Heart right ventricle (tissue), 16 donors: ENCODE results near the gene LDB2. TPM values are rescaled to one million over a fixed set of nuclear protein-coding genes. Genes with fewer than 3 reads are reported as not detected.

Experiments used
- ATAC-seq, 8 donors: fragments of 200-7000 bp; cut with Tn5 transposase; one replicate each; pipeline ENCODE4 v1.9.1; 2020; ENCODE audit warnings: mild to moderate bottlenecking in 8 of 8, moderate library complexity in 8 of 8, moderate number of reproducible peaks in 1 of 8
- DNase-seq, 2 donors: peaks; one replicate each; pipeline ENCODE4 v3.0.0-alpha.2; 2020
- H3K27ac ChIP-seq, 10 donors: fragments of 200-600 bp; sonication (generic) in 2 of 10; one replicate each; pipeline versions ENCODE4 v1.5.0 to v1.8.0; 2020 to 2022; ENCODE audit warnings: mild to moderate bottlenecking in 3 of 10
- H3K27me3 ChIP-seq, 7 donors: fragments of 200-600 bp; one replicate each; pipeline ENCODE4 v1.8.0; 2021 to 2022; ENCODE audit warnings: mild to moderate bottlenecking in 2 of 7
- H3K36me3 ChIP-seq, 9 donors: fragments of 200-600 bp; sonication (generic) in 1 of 9; one replicate each; pipeline versions ENCODE4 v1.5.0 to v1.8.0; 2020 to 2022; ENCODE audit warnings: mild to moderate bottlenecking in 2 of 9
- H3K4me1 ChIP-seq, 9 donors: fragments of 200-600 bp; sonication (generic) in 1 of 9; one replicate each; pipeline versions ENCODE4 v1.5.0 to v1.8.0; 2020 to 2022; ENCODE audit warnings: mild to moderate bottlenecking in 4 of 9
- H3K4me3 ChIP-seq, 10 donors: fragments of 200-600 bp; sonication (generic) in 2 of 10; one replicate each; pipeline versions ENCODE4 v1.5.0 to v1.8.0; 2020 to 2022; ENCODE audit warnings: mild to moderate bottlenecking in 7 of 10, moderate library complexity in 2 of 10
- H3K9me3 ChIP-seq, 11 donors: fragments of 200-600 bp in 10 of 11; sonication (generic) in 2 of 11; one replicate each; pipeline versions ENCODE4 v1.5.0 to v1.8.0; 2013 to 2022; ENCODE audit warnings: mild to moderate bottlenecking in 2 of 11, control low read depth in 1 of 11, moderate library complexity in 1 of 11
- CTCF ChIP-seq, 9 donors: fragments of 200-600 bp; sonication (generic) in 2 of 9; IDR thresholded peaks; one replicate each; pipeline versions ENCODE4 v1.5.0 to v1.8.0; 2021 to 2022; ENCODE audit warnings: antibody characterized with exemption in 9 of 9, mild to moderate bottlenecking in 5 of 9, moderate library complexity in 1 of 9
- WGBS, 2 donors: extraction: QIAGEN DNeasy Blood & Tissue Kit; methylation state at CpG; one replicate each; pipeline ENCODE4 v1.1.7; 2013; ENCODE audit warnings: inconsistent platforms in 1 of 2; 5-methylcytosine and 5-hydroxymethylcytosine counted together
- intact Hi-C, 10 donors: fragments of 100-400 bp; cut with DNase I; formaldehyde crosslinking; loops; one replicate each; pipeline versions ENCODE4 v1.11.1 to v1.14.2; 2022
- polyA plus RNA-seq, 2 donors: library from polyadenylated mRNA; stranded (reverse); fragments of 200-250 nt; gene quantifications; one replicate each; pipeline ENCODE4 v1.2.3, GENCODE V29; 2013
- total RNA-seq, 10 donors: library from RNA; stranded (reverse); fragmentation: NEBNext Ultra II Directional in 3 of 10; extraction: Animal tissue kit (Norgen Biotek cat#: 25700) in 3 of 10; gene quantifications; one replicate each; pipeline versions ENCODE4 v1.2.1 to v1.2.4, GENCODE V29; 2021 to 2023
- donor health status: Arrhythmogenic right ventricular cardiomyopathy.
- donor health status: ischemic (EF 13 %, LVEDD 7.1; RV severe dilation, severe dysfunction).
- donor health status: healthy with polysubstance abuse.
- donor health status: DM: no; HTN: yes; CAD: no.
- donor health status: DM: no; HTN: no; CAD: no.
- donor health status: ischemic (EF 25% LVEDD 6.9; RV normal size, moderate dysfunction).
- donor health status: ischemic (EF 25% LVEDD 5.7; RV mildly dilated, moderate dysfunction).
- donor health status: healthy.
- donor health status: DM: yes; HTN: yes; CAD: no.
- donor health status: Ischemic cardiomyopathy.
- donor health status: ischemic (EF 35%, LVEDD 5.7; RV mildly dilated, moderate dysfunction).
- donor health status: nonischemic (EF 11% LVEDD 7.7; RV severe dilation, severe dysfunction).
- donor health status: DM: yes; HTN: yes; CAD: no.
- donor health status: PGD.
- donor health status: ischemic (EF 29% LVEDD 5.4; RV normal size, mild dysfunction).
- donor health status: nonischemic (EF 23%, LVEDD 6.1; RV moderate dilation, normal function).

The LDB2 gene
- total and polyA plus RNA-seq, 12 donors = 14.5 to 43.3 (median 23.5) TPM

DNA sequence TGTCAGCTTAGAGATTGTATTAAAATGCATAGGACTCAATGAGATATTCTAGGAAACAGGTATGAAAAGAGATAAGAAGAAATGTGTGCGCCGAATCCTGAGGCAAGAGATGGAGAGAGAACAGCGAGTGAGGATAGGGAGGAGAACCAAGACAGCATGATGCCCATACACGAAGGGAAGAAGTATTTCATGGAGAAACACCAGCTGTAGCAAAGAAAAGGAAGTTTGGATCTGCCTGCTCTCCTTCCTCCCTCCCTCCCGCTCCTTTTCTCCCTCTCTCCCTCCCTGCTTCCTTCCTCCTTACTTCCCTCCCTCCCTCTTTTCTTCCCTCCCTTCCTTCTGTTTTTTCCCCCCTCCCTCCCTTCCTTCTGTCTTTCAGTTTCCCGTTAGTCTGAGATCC lies 353.6 kb downstream of the LDB2 start:
- no peaks in the 10 kb centered on the region for H3K36me3 ChIP-seq
- H3K9me3 ChIP-seq = no peaks in the 10 kb centered on the region
- 63 to 65% methylated on average over 6 of the region's 6 CpGs for WGBS, 2 donors
- intact Hi-C loops = no loop called here
- no peak for DNase-seq
- no peaks in the 10 kb centered on the region for H3K27me3 ChIP-seq
- no peak for TF ChIP-seq CTCF (IDR thresholded peaks at IDR 0.05)
- H3K4me1 ChIP-seq = peaks cover 0 to 13% (median 0%) of the 10 kb centered on the region in 9 donors
- H3K4me3 ChIP-seq = no peak overlapping the region
- ATAC-seq = peak in 5 of 8 donors; percentile 16 to 43 (median 28)
- peak overlapping the region in 6 of 10 donors; percentile 5 to 50 (median 20) for H3K27ac ChIP-seq

- intact Hi-C loops = no loop called here
- no peaks in the 10 kb centered on the region for H3K36me3 ChIP-seq
- no peak for TF ChIP-seq CTCF (IDR thresholded peaks at IDR 0.05)
- H3K27me3 ChIP-seq = no peaks in the 10 kb centered on the region
- H3K4me3 ChIP-seq = no peak overlapping the region
- 51 to 53% methylated on average over 6 of the region's 6 CpGs for WGBS, 2 donors
- H3K4me1 ChIP-seq = peaks cover 0 to 13% (median 0%) of the 10 kb centered on the region in 9 donors
- no peaks in the 10 kb centered on the region for H3K9me3 ChIP-seq
- peak overlapping the region in 5 of 10 donors; percentile 5 to 50 (median 25) for H3K27ac ChIP-seq
- DNase-seq (peak; percentile 41 to 55), ATAC-seq (peak; percentile 54 to 95 (median 86))
These were observed 354.2 kb downstream of the LDB2 start for GRCh38 chr4:16544251-16544721.

GRCh38 chr4:16537926-16538325 lies 360.5 kb downstream of the LDB2 start:
- Histone ChIP-seq H3K4me1 (peaks cover 0 to 20% (median 3%) of the 10 kb centered on the region in 9 donors), H3K9me3 (no peaks in the 10 kb centered on the region), H3K27me3 (no peaks in the 10 kb centered on the region), H3K4me3 (no peak overlapping the region), H3K27ac (no peak overlapping the region), H3K36me3 (peaks cover 0 to 6% (median 0%) of the 10 kb centered on the region in 9 donors)
- intact Hi-C loops = no loop called here
- no peak for DNase-seq
- WGBS, 2 donors = 95 to 100% methylated on average over 1 of the region's 1 CpG
- no peak for TF ChIP-seq CTCF (IDR thresholded peaks at IDR 0.05)
- peak in 1 of 8 donors; percentile 63 for ATAC-seq

DNA sequence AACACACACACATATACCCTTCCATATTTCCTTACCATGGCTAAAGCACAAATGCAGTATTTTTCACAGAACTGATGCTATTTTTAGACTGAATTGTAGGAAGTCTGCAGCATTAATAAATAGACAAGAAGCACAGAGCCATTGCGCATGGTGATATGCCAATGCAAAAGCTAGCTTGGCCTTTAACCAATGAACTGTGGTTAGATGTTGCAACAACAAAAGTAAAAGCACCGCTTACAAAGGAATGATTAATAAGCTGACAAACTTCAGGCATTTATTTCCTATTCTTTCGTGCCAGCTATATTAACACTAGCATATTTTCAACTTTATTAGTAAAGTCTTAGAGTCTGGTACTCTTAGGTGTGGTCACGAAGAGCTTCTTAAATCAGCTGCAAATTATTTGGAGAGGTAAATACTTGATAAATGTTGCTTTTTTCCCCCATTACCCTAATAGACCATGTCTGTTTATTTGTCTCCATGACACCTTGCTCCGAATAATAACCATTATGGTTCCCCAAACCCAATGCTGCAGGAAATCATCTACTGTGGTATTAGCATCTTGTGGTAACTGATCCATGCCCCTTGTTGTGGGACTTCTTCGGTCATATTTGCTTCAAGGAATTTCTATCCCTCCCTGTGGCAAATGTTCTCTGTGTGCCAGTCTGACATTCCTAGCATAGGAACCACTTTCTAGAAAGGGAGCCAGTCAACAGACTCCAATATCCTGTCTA lies 366.0 kb downstream of the LDB2 start:
- H3K27ac ChIP-seq = peak overlapping the region in 5 of 10 donors; percentile 5 to 43 (median 23)
- peak in 1 of 2 donors; percentile 27 for DNase-seq

More for the DNA sequence above, 366.0 kb downstream of the LDB2 start:
- Histone ChIP-seq H3K4me1 (peaks cover 6 to 47% (median 25%) of the 10 kb centered on the region in 9 donors), H3K27me3 (no peaks in the 10 kb centered on the region), H3K9me3 (no peaks in the 10 kb centered on the region), H3K36me3 (peaks cover 0 to 6% (median 0%) of the 10 kb centered on the region in 9 donors), H3K4me3 (no peak overlapping the region)
- 42 to 65% methylated on average over 6 of the region's 6 CpGs for WGBS, 2 donors
- no peak for TF ChIP-seq CTCF (IDR thresholded peaks at IDR 0.05)
- intact Hi-C loops = no loop called here
- peak; percentile 34 to 83 (median 75) for ATAC-seq
